GM18519 (cell line): ENCODE measurements around the gene GPR171.

Experiments
- ATAC-seq: cut with Tn5 transposase; IDR thresholded peaks from one replicate; pipeline ENCODE4 v1.9.1; 2021; ENCODE audit warnings: mild to moderate bottlenecking, moderate library complexity; ENCODE audit not compliant: unreplicated experiment, low FRiP score

The GPR171 gene

GRCh38 chr3:151214459-151214858 lies 11.4 kb upstream of the GPR171 start:
- ATAC-seq = no peak

- no peak for ATAC-seq
Observed at GRCh38 chr3:151213881-151214280, 10.9 kb upstream of the GPR171 start.

GRCh38 chr3:151213151-151213550 lies 10.1 kb upstream of the GPR171 start:
- no peak for ATAC-seq

GRCh38 chr3:151210676-151211381 lies 7.8 kb upstream of the GPR171 start:
- ATAC-seq = peak; percentile 76

- no peak for ATAC-seq
Observed at GRCh38 chr3:151209654-151210053, 6.6 kb upstream of the GPR171 start.

GRCh38 chr3:151206201-151206600 lies 3.2 kb upstream of the GPR171 start:
- ATAC-seq = no peak

- no peak for ATAC-seq
Observed at GRCh38 chr3:151205482-151205881, 2.5 kb upstream of the GPR171 start.

GRCh38 chr3:151204530-151205402 lies 1.8 kb upstream of the GPR171 start:
- ATAC-seq = no peak

- no peak for ATAC-seq
Observed at GRCh38 chr3:151201051-151201730, 1.8 kb downstream of the GPR171 start.

GRCh38 chr3:151200586-151200985 lies 2.4 kb downstream of the GPR171 start:
- no peak for ATAC-seq

GRCh38 chr3:151199554-151200438 lies 3.2 kb downstream of the GPR171 start:
- no peak for ATAC-seq

- no peak for ATAC-seq
Observed at GRCh38 chr3:151198849-151199248, 4.2 kb downstream of the GPR171 start.

- ATAC-seq = no peak
Observed at GRCh38 chr3:151197981-151198767, 4.8 kb downstream of the GPR171 start.

GRCh38 chr3:151197228-151197627 lies 5.8 kb downstream of the GPR171 start:
- ATAC-seq = no peak

- no peak for ATAC-seq
Observed at GRCh38 chr3:151196434-151196833, 6.6 kb downstream of the GPR171 start.

GRCh38 chr3:151195826-151196225 lies 7.2 kb downstream of the GPR171 start:
- no peak for ATAC-seq

GRCh38 chr3:151192545-151192944 lies 10.5 kb downstream of the GPR171 start:
- ATAC-seq = no peak

- no peak for ATAC-seq
Observed at GRCh38 chr3:151191095-151191494, 11.9 kb downstream of the GPR171 start.

GRCh38 chr3:151183265-151183671 lies 19.7 kb downstream of the GPR171 start:
- ATAC-seq = no peak
